A549 treated with dexamethasone at 1 μM for 4 hours (cell line): Measurements from ENCODE around the gene GALNT5. TPM values are rescaled to one million over a fixed set of nuclear protein-coding genes. Genes with fewer than 3 reads are reported as not detected.

Experiments
- total RNA-seq: library from RNA; stranded (reverse); fragments of 200-300 nt; extraction: Qiagen RNA extraction; gene quantifications from 5 replicates; pipeline ENCODE4 v1.2.3, GENCODE V29; 2022

The GALNT5 gene, protein sequence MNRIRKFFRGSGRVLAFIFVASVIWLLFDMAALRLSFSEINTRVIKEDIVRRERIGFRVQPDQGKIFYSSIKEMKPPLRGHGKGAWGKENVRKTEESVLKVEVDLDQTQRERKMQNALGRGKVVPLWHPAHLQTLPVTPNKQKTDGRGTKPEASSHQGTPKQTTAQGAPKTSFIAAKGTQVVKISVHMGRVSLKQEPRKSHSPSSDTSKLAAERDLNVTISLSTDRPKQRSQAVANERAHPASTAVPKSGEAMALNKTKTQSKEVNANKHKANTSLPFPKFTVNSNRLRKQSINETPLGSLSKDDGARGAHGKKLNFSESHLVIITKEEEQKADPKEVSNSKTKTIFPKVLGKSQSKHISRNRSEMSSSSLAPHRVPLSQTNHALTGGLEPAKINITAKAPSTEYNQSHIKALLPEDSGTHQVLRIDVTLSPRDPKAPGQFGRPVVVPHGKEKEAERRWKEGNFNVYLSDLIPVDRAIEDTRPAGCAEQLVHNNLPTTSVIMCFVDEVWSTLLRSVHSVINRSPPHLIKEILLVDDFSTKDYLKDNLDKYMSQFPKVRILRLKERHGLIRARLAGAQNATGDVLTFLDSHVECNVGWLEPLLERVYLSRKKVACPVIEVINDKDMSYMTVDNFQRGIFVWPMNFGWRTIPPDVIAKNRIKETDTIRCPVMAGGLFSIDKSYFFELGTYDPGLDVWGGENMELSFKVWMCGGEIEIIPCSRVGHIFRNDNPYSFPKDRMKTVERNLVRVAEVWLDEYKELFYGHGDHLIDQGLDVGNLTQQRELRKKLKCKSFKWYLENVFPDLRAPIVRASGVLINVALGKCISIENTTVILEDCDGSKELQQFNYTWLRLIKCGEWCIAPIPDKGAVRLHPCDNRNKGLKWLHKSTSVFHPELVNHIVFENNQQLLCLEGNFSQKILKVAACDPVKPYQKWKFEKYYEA
- total RNA-seq = 2.0 to 2.4 TPM (median 2.1 TPM) in 5 replicates

DNA sequence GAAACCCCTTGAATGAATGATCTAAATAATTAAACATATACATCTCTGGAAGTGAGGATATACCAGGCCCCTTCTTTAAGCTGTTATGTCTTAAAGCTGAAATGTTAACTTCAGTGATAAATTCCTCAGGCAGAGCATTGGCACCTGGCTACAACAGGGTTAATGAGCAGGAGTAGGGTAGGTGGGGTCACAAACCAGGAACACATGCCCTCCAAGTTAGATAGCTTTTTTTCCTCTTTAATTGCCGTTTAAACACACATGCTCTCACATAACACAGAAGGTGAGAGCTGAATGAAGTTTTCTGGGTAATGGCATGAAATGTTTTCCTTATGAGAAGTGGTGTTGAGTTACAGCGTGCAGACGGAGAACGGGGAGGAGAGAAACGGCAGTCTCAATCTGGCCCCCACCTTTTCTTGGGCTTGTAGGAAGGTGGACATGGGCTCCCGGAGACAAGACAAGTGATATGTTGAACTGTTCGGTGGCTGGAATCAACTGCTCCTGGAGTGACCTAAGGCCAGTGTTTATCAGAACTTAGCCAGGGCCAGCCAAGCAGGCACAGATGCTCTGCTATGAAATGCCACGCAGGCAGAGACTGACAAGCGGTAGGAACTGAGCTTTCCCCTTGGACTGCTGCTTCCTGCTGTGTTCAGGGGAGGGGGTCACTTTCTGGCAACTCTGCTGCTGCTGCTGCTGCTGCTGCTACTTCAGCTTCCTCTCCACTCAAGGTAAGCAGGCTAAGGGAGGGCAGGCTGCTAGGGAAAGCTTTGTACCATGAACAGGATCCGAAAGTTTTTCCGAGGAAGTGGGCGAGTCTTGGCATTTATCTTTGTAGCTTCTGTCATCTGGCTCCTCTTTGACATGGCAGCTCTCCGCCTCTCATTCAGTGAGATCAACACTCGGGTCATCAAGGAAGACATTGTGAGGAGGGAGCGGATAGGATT is at the start of gene GALNT5:
Gene GALNT5, plus strand, starts transcription at position 394 of the 941 bp plus-strand sequence. Its CDS starts 378 bp downstream, at position 772.

DNA sequence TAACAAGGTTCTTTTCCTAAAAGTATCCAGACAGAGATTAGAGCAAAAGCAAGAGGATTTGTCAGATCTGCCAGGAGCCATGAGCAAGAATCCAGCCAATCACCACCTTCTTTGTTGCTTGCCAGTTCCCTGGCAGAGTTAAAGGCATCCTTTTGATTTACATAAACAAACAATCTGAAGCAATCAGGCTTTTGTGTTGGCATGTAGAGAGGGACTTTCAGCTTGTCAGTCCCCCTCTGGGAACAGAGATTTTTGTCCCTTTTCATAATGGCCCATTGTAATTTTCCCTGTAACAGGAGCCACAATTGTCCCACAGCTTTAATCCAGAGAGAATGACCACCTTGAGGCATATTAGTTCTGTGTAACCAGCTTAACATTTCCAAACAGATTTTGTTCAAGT is 68.3 kb downstream of the GALNT5 start, which contains the start of gene ERMN:
Gene ERMN, minus strand, starts transcription at position 39 of the 400 bp plus-strand sequence. CDS start 182 bp downstream, outside the sequence.

Other genes starting within 250 kb of the GALNT5 start
- gene ERMN, start 68.1 kb downstream of the GALNT5 start, total RNA-seq = not detected in 5 replicates
- gene CYTIP, start 186.4 kb downstream of the GALNT5 start, total RNA-seq = 0.04 to 0.25 TPM (median 0.05 TPM) in 3 of 5 replicates, not detected in the others